Thoracic aorta (tissue), 2 donors: ENCODE data around the gene ORC4. TPM values are rescaled to one million over a fixed set of nuclear protein-coding genes. Genes with fewer than 3 reads are reported as not detected.
A peak's percentile ranks its signal among the peaks of the same experiment; 100 is the strongest.
"Not testable (repeated sequence)": the region's sequence is repeated elsewhere in the genome, so short reads cannot be mapped to it uniquely, and the experiment has no call there.

ENCODE experiments used
- ATAC-seq: fragments of 150-250 bp; one replicate; pipeline ENCODE4 v1.8.0; 2017; ENCODE audit warnings: low read depth; ENCODE audit not compliant: insufficient number of reproducible peaks, low FRiP score
- DNase-seq: peaks from one replicate; pipeline ENCODE4 v3.0.0-alpha.2; 2020; ENCODE audit warnings: low spot score
- H3K27ac ChIP-seq, 2 donors: fragments of 200-600 bp; sonication (generic); 1 replicate in 1 of 2; 2 replicates in 1 of 2; pipeline ENCODE4 v1.5.1; 2016; ENCODE audit warnings: mild to moderate bottlenecking in 2 of 2, moderate library complexity in 2 of 2
- H3K27me3 ChIP-seq: fragments of 200-600 bp; sonication (generic); replicated peaks from 2 replicates; pipeline ENCODE4 v1.6.0; 2016; ENCODE audit warnings: mild to moderate bottlenecking; ENCODE audit not compliant: insufficient read depth
- H3K36me3 ChIP-seq: fragments of 200-600 bp; sonication (generic); one replicate; pipeline ENCODE4 v1.5.1; 2016
- H3K4me1 ChIP-seq, 2 donors: fragments of 200-600 bp; sonication (generic); 1 replicate in 1 of 2; 2 replicates in 1 of 2; pipeline versions ENCODE4 v1.5.1 to v1.6.0; 2016; ENCODE audit warnings: low read depth in 2 of 2, mild to moderate bottlenecking in 1 of 2; ENCODE audit not compliant: control insufficient read depth in 1 of 2
- H3K4me3 ChIP-seq: fragments of 200-600 bp; sonication (generic); 2 replicates; pipeline ENCODE4 v1.5.1; 2016; ENCODE audit warnings: mild to moderate bottlenecking
- H3K9me3 ChIP-seq: fragments of 200-600 bp; sonication (generic); 2 replicates; pipeline ENCODE4 v1.5.1; 2016
- CTCF ChIP-seq: fragments of 200-600 bp; sonication (generic); IDR thresholded peaks from one replicate; pipeline ENCODE4 v1.5.1; 2019; ENCODE audit warnings: antibody characterized with exemption
- total RNA-seq, 2 donors: library from RNA; depleted of rRNA; stranded (reverse); fragments of >200 nt; gene quantifications; one replicate each; pipeline versions ENCODE4 v1.1.0 to v1.2.3, GENCODE V29; 2016

ORC4 gene
- total RNA-seq, 2 donors from 2014 or later, result 12.2 to 57.9 TPM

DNA sequence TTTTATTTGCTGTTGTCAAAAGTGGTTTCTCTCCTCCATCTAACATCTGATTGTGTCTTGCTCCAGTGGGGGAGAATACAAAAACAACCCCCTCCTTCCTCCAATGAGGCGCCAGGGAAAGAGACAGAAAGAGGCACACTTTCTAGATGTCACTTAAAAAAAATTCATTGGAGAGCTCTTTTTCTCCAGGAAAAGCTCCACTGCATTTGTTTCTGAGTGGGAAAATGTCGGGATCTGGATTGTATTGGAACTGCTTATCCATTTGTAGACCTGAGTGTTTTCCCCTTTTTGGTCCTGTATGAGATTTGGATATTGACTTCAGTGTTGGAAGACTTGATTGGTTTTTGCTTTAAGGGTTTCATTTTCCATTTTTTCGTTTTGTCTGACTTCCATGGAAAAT lies 1.3 kb upstream of the ORC4 start:
- H3K27me3 ChIP-seq, result no peaks in the 10 kb centered on the region
- H3K4me3 ChIP-seq, result peak overlapping the region; percentile 100
- DNase-seq (no peak), ATAC-seq (no peak)
- no peak for TF ChIP-seq CTCF
- H3K4me1 ChIP-seq, result peaks cover 29 to 32% of the 10 kb centered on the region in 2 donors
- peak overlapping the region; percentile 92 to 95 for H3K27ac ChIP-seq
- no peaks in the 10 kb centered on the region for H3K9me3 ChIP-seq
- H3K36me3 ChIP-seq, result no peaks in the 10 kb centered on the region

- Histone ChIP-seq H3K27ac (peak within 1 kb of the TSS; percentile 92 to 95), H3K4me3 (peak within 1 kb of the TSS; percentile 100), H3K9me3 (no peaks in the 10 kb centered on the region), H3K4me1 (peaks cover 29 to 32% of the 10 kb centered on the region in 2 donors), H3K27me3 (no peaks in the 10 kb centered on the region), H3K36me3 (no peaks in the 10 kb centered on the region)
- no peak for TF ChIP-seq CTCF
- DNase-seq (peak; percentile 2), ATAC-seq (peak; percentile 5)
Observed at GRCh38 chr2:148021059-148021861, 723 bp upstream of the ORC4 start, which contains the start of gene MBD5. Gene MBD5 (plus strand): TSS chr2:148021091.

DNA sequence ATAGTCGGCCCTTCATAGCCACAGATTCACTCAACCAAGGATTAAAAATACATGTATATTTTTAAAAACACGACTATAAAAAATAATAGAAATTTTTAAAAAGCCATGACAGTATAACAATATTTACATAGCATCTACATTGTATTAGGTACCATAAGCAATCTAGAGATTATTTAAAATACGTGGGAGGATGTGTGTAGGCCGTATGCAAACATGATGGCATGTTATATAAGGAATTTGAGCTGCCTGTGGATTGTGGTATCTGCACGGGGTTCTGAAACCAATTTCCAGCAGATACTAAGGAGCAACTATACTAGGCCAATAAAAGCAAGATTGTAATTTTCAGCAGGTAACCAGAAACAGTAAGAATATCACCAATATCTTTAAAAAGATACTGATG lies 5.9 kb downstream of the ORC4 start:
- no peak for DNase-seq
- H3K27me3 ChIP-seq, result no peaks in the 10 kb centered on the region
- H3K4me1 ChIP-seq, result peaks cover 7 to 14% of the 10 kb centered on the region in 2 donors
- no peak for ATAC-seq
- H3K27ac ChIP-seq, result no peak overlapping the region
- no peak overlapping the region for H3K4me3 ChIP-seq
- H3K36me3 ChIP-seq, result no peaks in the 10 kb centered on the region
- TF ChIP-seq CTCF, result no peak
- no peaks in the 10 kb centered on the region for H3K9me3 ChIP-seq

GRCh38 chr2:148013876-148014275 lies 6.7 kb downstream of the ORC4 start:
- ATAC-seq, result no peak
- H3K4me3 ChIP-seq, result no peak overlapping the region
- no peaks in the 10 kb centered on the region for H3K9me3 ChIP-seq
- H3K36me3 ChIP-seq, result no peaks in the 10 kb centered on the region
- no peak overlapping the region for H3K27ac ChIP-seq
- TF ChIP-seq CTCF, result no peak
- H3K4me1 ChIP-seq, result peaks cover 0 to 7% of the 10 kb centered on the region in 2 donors
- no peaks in the 10 kb centered on the region for H3K27me3 ChIP-seq
- DNase-seq, result no peak

- not testable (repeated sequence) for DNase-seq, H3K4me3 ChIP-seq, H3K36me3 ChIP-seq, H3K27me3 ChIP-seq, H3K27ac ChIP-seq, H3K9me3 ChIP-seq, H3K4me1 ChIP-seq, ATAC-seq
Observed at GRCh38 chr2:148008411-148008810, 12.1 kb downstream of the ORC4 start.
